ENCODE data around the gene STMN3.
"Not testable (repeated sequence)": the region's sequence is repeated elsewhere in the genome, so short reads cannot be mapped to it uniquely, and the experiment has no call there.

STMN3 gene

DNA sequence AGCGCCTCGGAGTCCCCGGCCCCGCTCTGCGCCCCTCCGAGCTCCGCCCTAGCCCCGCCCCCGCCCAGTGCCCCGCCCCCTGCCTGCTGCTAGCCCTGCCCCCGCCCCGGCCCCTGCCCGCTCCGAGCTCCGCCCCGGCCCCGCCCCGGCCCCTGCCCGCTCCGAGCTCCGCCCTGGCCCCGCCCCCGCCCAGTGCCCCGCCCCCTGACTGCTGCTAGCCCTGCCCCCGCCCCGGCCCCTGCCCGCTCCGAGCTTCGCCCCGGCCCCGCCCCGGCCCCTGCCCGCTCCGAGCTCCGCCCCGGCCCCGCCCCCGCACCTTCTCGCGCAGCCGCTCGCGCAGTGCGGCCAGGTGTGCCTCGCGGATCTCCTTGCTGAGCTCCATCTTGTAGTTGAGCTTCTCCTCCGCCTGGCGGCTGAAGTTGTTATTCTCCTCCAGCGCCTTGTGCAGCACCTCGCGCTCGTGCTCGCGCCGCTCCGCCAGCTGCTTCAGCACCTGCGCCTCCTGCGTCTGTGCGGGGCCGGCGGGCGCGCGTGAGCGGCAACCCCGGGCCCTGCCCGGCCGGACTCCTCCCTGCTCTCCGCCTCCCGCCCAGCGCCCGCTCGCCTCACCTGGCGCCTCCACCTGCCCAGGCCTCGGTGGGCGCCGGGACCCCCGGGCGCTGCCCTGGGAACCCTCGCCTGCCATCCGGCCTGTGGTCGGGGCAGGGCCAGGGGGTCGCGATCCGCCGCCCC is 11.3 kb downstream of the STMN3 start:
- Histone ChIP-seq H2AFZ (ENCODE audit: low read length, unreplicated experiment) (no peak overlapping the region), H3K4me3 (ENCODE audit: low read depth, low read length) (peak overlapping the region; percentile 72), H3K36me3 (ENCODE audit: insufficient read depth, low read length) (no peaks in the 10 kb centered on the region), H3K27ac (ENCODE audit: low read depth, low read length) (no peak overlapping the region), H3K4me1 (ENCODE audit: control insufficient read depth, insufficient read depth, low read length, unreplicated experiment) (peaks cover 10% of the 10 kb centered on the region), H3K79me2 (ENCODE audit: control insufficient read depth, insufficient read depth, low read length, unreplicated experiment) (no peaks in the 10 kb centered on the region), H3K27me3 (ENCODE audit: insufficient read depth, low read length) (no peaks in the 10 kb centered on the region)

DNA sequence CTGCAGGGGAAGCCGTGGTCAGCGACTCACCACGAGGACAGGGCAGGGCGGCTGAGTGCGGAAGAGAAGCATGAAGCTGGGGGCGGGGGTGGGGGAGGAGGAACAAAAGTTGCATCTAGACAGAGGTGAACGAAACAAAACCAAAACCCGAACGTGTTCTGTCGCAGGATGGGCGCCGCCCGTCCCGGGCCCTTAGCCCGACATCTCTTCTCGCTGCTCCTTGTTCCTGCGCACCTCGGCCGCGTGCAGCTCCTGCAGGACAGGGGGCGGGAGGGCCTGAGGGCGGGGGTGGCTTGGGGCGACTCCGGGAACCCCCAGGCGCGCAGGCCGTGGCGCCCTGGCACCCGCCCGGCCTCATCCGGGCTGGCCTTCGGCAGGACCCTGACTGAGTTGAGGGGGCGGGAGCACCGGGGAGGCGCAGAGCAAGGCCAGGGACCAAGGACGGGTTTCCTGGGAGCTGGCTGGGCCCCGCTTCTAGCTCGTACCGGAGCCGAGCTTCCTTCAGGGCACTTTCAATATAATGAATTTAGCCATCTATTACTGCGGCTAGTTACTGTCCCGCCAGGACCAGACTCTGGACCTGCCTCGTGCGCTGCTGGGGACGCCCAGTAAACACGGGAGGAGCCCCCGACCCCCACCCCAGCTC is 12.0 kb downstream of the STMN3 start:
- no peaks in the 10 kb centered on the region for H3K36me3 ChIP-seq (ENCODE audit: insufficient read depth, low read length)
- peak overlapping the region; percentile 29; the same call in 1 of the 2 replicates for H3K4me3 ChIP-seq (ENCODE audit: low read depth, low read length)
- peaks cover 12% of the 10 kb centered on the region for H3K4me1 ChIP-seq (ENCODE audit: control insufficient read depth, insufficient read depth, low read length, unreplicated experiment)
- no peak overlapping the region for H3K27ac ChIP-seq (ENCODE audit: low read depth, low read length)
- H2AFZ ChIP-seq (ENCODE audit: low read length, unreplicated experiment), result no peak overlapping the region
- no peaks in the 10 kb centered on the region for H3K27me3 ChIP-seq (ENCODE audit: insufficient read depth, low read length)
- H3K79me2 ChIP-seq (ENCODE audit: control insufficient read depth, insufficient read depth, low read length, unreplicated experiment), result no peaks in the 10 kb centered on the region

DNA sequence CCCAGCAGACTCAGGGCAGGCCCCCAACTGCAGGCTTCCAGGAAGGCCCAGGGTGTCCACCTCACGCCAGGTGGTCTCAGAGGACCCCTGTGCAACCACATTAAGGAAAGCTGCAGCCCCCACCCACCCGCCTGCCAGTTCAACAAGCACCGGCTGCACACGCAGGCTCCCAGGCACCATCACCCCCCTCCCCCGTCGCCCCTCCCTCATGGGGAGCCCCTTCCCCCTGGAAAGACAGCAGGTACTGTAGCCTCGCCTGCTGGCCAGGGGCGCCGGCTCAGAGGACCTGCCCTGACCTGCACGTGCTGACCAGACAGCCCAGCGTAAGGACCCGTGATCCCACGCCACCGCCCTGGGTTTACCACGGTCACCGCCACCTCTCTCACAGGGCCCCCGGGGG is 12.5 kb downstream of the STMN3 start:
- H3K36me3 ChIP-seq (ENCODE audit: insufficient read depth, low read length); H2AFZ ChIP-seq (ENCODE audit: low read length, unreplicated experiment); H3K79me2 ChIP-seq (ENCODE audit: control insufficient read depth, insufficient read depth, low read length, unreplicated experiment); H3K4me3 ChIP-seq (ENCODE audit: low read depth, low read length); H3K27ac ChIP-seq (ENCODE audit: low read depth, low read length); H3K27me3 ChIP-seq (ENCODE audit: insufficient read depth, low read length): not testable (repeated sequence)
- peaks cover 12% of the 10 kb centered on the region for H3K4me1 ChIP-seq (ENCODE audit: control insufficient read depth, insufficient read depth, low read length, unreplicated experiment)

- no peak overlapping the region for H3K27ac ChIP-seq (ENCODE audit: low read depth, low read length)
- peaks cover 12% of the 10 kb centered on the region for H3K4me1 ChIP-seq (ENCODE audit: control insufficient read depth, insufficient read depth, low read length, unreplicated experiment)
- H3K79me2 ChIP-seq (ENCODE audit: control insufficient read depth, insufficient read depth, low read length, unreplicated experiment), result no peaks in the 10 kb centered on the region
- no peaks in the 10 kb centered on the region for H3K36me3 ChIP-seq (ENCODE audit: insufficient read depth, low read length)
- no peak overlapping the region for H2AFZ ChIP-seq (ENCODE audit: low read length, unreplicated experiment)
- no peaks in the 10 kb centered on the region for H3K27me3 ChIP-seq (ENCODE audit: insufficient read depth, low read length)
- no peak overlapping the region for H3K4me3 ChIP-seq (ENCODE audit: low read depth, low read length)
These were observed 13.1 kb downstream of the STMN3 start for GRCh38 chr20:63640086-63640485.

- Histone ChIP-seq H3K4me1 (ENCODE audit: control insufficient read depth, insufficient read depth, low read length, unreplicated experiment) (peaks cover 12% of the 10 kb centered on the region), H3K27me3 (ENCODE audit: insufficient read depth, low read length) (no peaks in the 10 kb centered on the region), H2AFZ (ENCODE audit: low read length, unreplicated experiment) (no peak overlapping the region), H3K36me3 (ENCODE audit: insufficient read depth, low read length) (no peaks in the 10 kb centered on the region), H3K4me3 (ENCODE audit: low read depth, low read length) (no peak overlapping the region), H3K27ac (ENCODE audit: low read depth, low read length) (no peak overlapping the region), H3K79me2 (ENCODE audit: control insufficient read depth, insufficient read depth, low read length, unreplicated experiment) (no peaks in the 10 kb centered on the region)
These were observed 13.9 kb downstream of the STMN3 start for GRCh38 chr20:63639093-63639975.

- Histone ChIP-seq H3K27ac (ENCODE audit: low read depth, low read length) (no peak overlapping the region), H3K4me1 (ENCODE audit: control insufficient read depth, insufficient read depth, low read length, unreplicated experiment) (peaks cover 8% of the 10 kb centered on the region), H3K27me3 (ENCODE audit: insufficient read depth, low read length) (no peaks in the 10 kb centered on the region), H2AFZ (ENCODE audit: low read length, unreplicated experiment) (no peak overlapping the region), H3K36me3 (ENCODE audit: insufficient read depth, low read length) (no peaks in the 10 kb centered on the region), H3K4me3 (ENCODE audit: low read depth, low read length) (no peak overlapping the region), H3K79me2 (ENCODE audit: control insufficient read depth, insufficient read depth, low read length, unreplicated experiment) (no peaks in the 10 kb centered on the region)
These were observed 16.2 kb downstream of the STMN3 start for GRCh38 chr20:63636752-63637628.

- no peaks in the 10 kb centered on the region for H3K36me3 ChIP-seq (ENCODE audit: insufficient read depth, low read length)
- no peaks in the 10 kb centered on the region for H3K79me2 ChIP-seq (ENCODE audit: control insufficient read depth, insufficient read depth, low read length, unreplicated experiment)
- no peak overlapping the region for H3K27ac ChIP-seq (ENCODE audit: low read depth, low read length)
- no peaks in the 10 kb centered on the region for H3K27me3 ChIP-seq (ENCODE audit: insufficient read depth, low read length)
- H2AFZ ChIP-seq (ENCODE audit: low read length, unreplicated experiment), result no peak overlapping the region
- peaks cover 4% of the 10 kb centered on the region for H3K4me1 ChIP-seq (ENCODE audit: control insufficient read depth, insufficient read depth, low read length, unreplicated experiment)
- no peak overlapping the region for H3K4me3 ChIP-seq (ENCODE audit: low read depth, low read length)
These were observed 17.6 kb downstream of the STMN3 start for GRCh38 chr20:63635431-63636141.

GRCh38 chr20:63633732-63634131 is 19.5 kb downstream of the STMN3 start:
- no peak overlapping the region for H2AFZ ChIP-seq (ENCODE audit: low read length, unreplicated experiment)
- H3K27me3 ChIP-seq (ENCODE audit: insufficient read depth, low read length), result no peaks in the 10 kb centered on the region
- H3K4me3 ChIP-seq (ENCODE audit: low read depth, low read length), result no peak overlapping the region
- H3K36me3 ChIP-seq (ENCODE audit: insufficient read depth, low read length), result no peaks in the 10 kb centered on the region
- H3K4me1 ChIP-seq (ENCODE audit: control insufficient read depth, insufficient read depth, low read length, unreplicated experiment), result peaks cover 6% of the 10 kb centered on the region
- no peak overlapping the region for H3K27ac ChIP-seq (ENCODE audit: low read depth, low read length)
- H3K79me2 ChIP-seq (ENCODE audit: control insufficient read depth, insufficient read depth, low read length, unreplicated experiment), result peaks cover 4% of the 10 kb centered on the region

DNA sequence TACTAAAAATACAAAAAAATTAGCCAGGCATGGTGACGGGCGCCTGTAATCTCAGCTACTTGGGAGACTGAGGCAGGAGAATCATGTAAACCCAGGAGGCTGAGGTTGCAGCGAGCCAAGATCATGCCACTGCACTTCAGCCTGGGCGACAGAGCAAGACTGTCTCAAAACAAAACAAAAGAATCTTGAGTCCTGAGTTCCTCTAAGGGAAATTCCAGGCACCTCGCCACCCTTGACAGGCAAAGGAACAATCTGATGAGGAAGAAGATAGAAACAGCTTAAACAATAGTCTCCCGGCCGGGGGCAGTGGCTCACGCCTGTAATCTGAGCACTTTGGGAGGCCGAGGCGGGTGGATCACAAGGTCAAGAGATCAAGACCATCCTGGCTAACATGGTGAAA is 21.8 kb downstream of the STMN3 start:
- H2AFZ ChIP-seq (ENCODE audit: low read length, unreplicated experiment); H3K27me3 ChIP-seq (ENCODE audit: insufficient read depth, low read length); H3K36me3 ChIP-seq (ENCODE audit: insufficient read depth, low read length); H3K27ac ChIP-seq (ENCODE audit: low read depth, low read length); H3K4me3 ChIP-seq (ENCODE audit: low read depth, low read length); H3K4me1 ChIP-seq (ENCODE audit: control insufficient read depth, insufficient read depth, low read length, unreplicated experiment): not testable (repeated sequence)
- peaks cover 18% of the 10 kb centered on the region for H3K79me2 ChIP-seq (ENCODE audit: control insufficient read depth, insufficient read depth, low read length, unreplicated experiment)

Measured in ACC112 (cell line).